Measurements from ENCODE around the gene UBE2N. TPM values are rescaled to one million over a fixed set of nuclear protein-coding genes. Genes with fewer than 3 reads are reported as not detected.

Gene UBE2N
- total RNA-seq, 3 donors from 2014 or later, result 65.5 to 92.2 (median 81.3) TPM

- TF ChIP-seq, protein P1, sequence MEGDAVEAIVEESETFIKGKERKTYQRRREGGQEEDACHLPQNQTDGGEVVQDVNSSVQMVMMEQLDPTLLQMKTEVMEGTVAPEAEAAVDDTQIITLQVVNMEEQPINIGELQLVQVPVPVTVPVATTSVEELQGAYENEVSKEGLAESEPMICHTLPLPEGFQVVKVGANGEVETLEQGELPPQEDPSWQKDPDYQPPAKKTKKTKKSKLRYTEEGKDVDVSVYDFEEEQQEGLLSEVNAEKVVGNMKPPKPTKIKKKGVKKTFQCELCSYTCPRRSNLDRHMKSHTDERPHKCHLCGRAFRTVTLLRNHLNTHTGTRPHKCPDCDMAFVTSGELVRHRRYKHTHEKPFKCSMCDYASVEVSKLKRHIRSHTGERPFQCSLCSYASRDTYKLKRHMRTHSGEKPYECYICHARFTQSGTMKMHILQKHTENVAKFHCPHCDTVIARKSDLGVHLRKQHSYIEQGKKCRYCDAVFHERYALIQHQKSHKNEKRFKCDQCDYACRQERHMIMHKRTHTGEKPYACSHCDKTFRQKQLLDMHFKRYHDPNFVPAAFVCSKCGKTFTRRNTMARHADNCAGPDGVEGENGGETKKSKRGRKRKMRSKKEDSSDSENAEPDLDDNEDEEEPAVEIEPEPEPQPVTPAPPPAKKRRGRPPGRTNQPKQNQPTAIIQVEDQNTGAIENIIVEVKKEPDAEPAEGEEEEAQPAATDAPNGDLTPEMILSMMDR (IDR thresholded peaks at IDR 0.05), result no peak
- no peak for DNase-seq
- Histone ChIP-seq H3K4me1 (ENCODE audit: low read depth) (no peaks in the 10 kb centered on the region), H3K36me3 (ENCODE audit: low read depth) (no peaks in the 10 kb centered on the region), H3K4me3 (no peak overlapping the region), H3K9me3 (no peaks in the 10 kb centered on the region)
- no peak for ATAC-seq
- intact Hi-C loops (cut with DNase I, micrococcal nuclease), result no loop called here
Observed at GRCh38 chr12:93361151-93361919, 80.4 kb downstream of the UBE2N start.

GRCh38 chr12:93360688-93361087, 81.1 kb downstream of the UBE2N start:
- ATAC-seq (no peak), DNase-seq (no peak)
- Histone ChIP-seq H3K4me3 (no peak overlapping the region), H3K4me1 (ENCODE audit: low read depth) (no peaks in the 10 kb centered on the region), H3K36me3 (ENCODE audit: low read depth) (no peaks in the 10 kb centered on the region), H3K9me3 (no peaks in the 10 kb centered on the region)
- intact Hi-C loops (cut with DNase I, micrococcal nuclease), result no loop called here
- TF ChIP-seq, protein P1 (IDR thresholded peaks at IDR 0.05), result no peak

DNA sequence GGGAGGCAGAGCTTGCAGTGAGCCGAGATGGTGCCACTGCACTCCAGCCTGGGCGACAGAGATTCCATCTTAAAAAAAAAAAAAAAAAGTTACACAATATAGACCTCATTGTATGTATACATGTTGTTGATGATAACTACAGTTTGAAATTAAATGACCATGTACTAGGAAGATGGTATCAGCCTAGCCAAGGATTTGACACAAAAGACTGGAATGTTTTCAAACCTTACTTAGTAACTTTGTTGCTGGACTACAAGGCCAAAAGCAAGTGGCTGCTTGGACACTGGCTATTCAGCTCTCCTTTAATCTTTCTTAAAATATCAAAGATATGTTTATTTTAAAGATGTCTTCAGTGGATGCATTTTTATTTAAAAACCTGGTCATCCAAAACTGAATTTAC, 82.9 kb downstream of the UBE2N start:
- H3K36me3 ChIP-seq (ENCODE audit: low read depth), result no peaks in the 10 kb centered on the region
- ATAC-seq (no peak), DNase-seq (no peak)
- intact Hi-C loops (cut with DNase I, micrococcal nuclease), result no loop called here
- H3K9me3 ChIP-seq, result no peaks in the 10 kb centered on the region
- no peaks in the 10 kb centered on the region for H3K4me1 ChIP-seq (ENCODE audit: low read depth)
- TF ChIP-seq, protein P1 (IDR thresholded peaks at IDR 0.05), result no peak
- no peak overlapping the region for H3K4me3 ChIP-seq

DNA sequence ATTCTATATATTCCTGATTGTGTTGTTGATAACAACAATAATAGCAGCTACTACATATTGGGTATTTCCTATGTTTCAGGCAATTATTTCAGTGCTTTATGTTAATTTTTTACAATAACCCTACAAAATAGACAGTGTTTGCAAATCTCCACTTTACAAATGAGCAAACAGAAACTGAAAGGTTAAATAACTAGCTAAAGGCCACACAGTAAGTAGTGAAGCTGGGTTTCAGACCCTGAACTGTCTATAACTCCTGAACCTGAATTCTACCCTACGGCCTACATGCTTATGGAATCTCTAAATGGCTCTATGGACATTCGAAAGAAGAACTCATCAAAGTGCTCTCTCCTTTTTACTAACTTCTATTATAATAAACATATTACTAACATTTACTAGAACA, 83.7 kb downstream of the UBE2N start:
- ATAC-seq, result no peak
- TF ChIP-seq, protein P1 (IDR thresholded peaks at IDR 0.05), result no peak
- DNase-seq, result no peak
- intact Hi-C loops (cut with DNase I, micrococcal nuclease), result no loop called here
- Histone ChIP-seq H3K9me3 (no peaks in the 10 kb centered on the region), H3K4me1 (ENCODE audit: low read depth) (no peaks in the 10 kb centered on the region), H3K4me3 (no peak overlapping the region), H3K36me3 (ENCODE audit: low read depth) (no peaks in the 10 kb centered on the region)

DNA sequence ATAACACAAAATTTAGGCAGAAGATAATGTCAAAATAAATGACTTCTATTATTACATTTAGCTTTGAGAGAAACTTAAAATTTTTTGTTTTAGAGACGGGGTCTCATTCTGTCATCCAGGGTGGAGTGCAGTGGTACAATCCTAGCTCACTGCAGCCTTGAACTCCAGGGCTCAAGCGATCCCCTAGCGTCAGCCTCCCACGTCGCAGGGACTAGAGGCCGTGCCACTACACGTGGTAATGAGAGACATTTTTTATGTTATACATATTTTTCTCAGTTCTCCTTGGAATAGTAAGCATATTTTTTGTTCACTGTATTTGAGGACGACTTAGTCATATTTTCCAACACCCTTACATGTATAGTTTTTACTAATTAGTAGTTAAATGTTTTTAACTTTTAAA, 85.5 kb downstream of the UBE2N start:
- TF ChIP-seq, protein P1 (IDR thresholded peaks at IDR 0.05), result no peak

More for the DNA sequence above, 85.5 kb downstream of the UBE2N start:
- intact Hi-C loops (cut with DNase I, micrococcal nuclease), result no loop called here
- Histone ChIP-seq H3K4me1 (ENCODE audit: low read depth) (no peaks in the 10 kb centered on the region), H3K36me3 (ENCODE audit: low read depth) (no peaks in the 10 kb centered on the region), H3K9me3 (no peaks in the 10 kb centered on the region), H3K4me3 (no peak overlapping the region)
- ATAC-seq (no peak), DNase-seq (no peak)

Other genes starting within 250 kb of the UBE2N start
- gene NUDT4, start 64.0 kb downstream of the UBE2N start, total RNA-seq, result 100 to 1,000 TPM in 2 of 3 donors, 10 to 100 TPM in 1; 76.9 to 136 (median 121) TPM
- 10 to 100 TPM; 51.3 to 62.4 (median 61.5) TPM for gene MRPL42, start 25.6 kb upstream of the UBE2N start, total RNA-seq
- 10 to 100 TPM; 23.3 to 40.7 (median 27.6) TPM for gene SOCS2, start 130.7 kb upstream of the UBE2N start, total RNA-seq
- gene CRADD, start 235.4 kb upstream of the UBE2N start, total RNA-seq, result 10 to 100 TPM; 18.4 to 27.9 (median 22.7) TPM